ENCODE data around the gene LHX4.

The LHX4 gene

GRCh38 chr1:180278194-180278515, 48.1 kb downstream of the LHX4 start:
- TF ChIP-seq PATZ1 (CRISPR knock-in tag; IDR thresholded peaks at IDR 0.05; ENCODE audit: borderline replicate concordance): no peak
- TF ChIP-seq TCF4 (CRISPR knock-in tag; IDR thresholded peaks at IDR 0.05; ENCODE audit: borderline replicate concordance): no peak
- no peak for TF ChIP-seq SNAI2 (CRISPR knock-in tag; IDR thresholded peaks at IDR 0.05)
- no peak for TF ChIP-seq ZNF565 (CRISPR knock-in tag; conservative IDR thresholded peaks at IDR 0.05; ENCODE audit: low read depth)
- no peak for TF ChIP-seq RARB (CRISPR knock-in tag; IDR thresholded peaks at IDR 0.05)
- TF ChIP-seq ESRRG (CRISPR knock-in tag; IDR thresholded peaks at IDR 0.05): no peak
- no peak for TF ChIP-seq POU6F1 (CRISPR knock-in tag; IDR thresholded peaks at IDR 0.05; ENCODE audit: borderline replicate concordance, low read depth)
- TF ChIP-seq ZC3H10 (CRISPR knock-in tag; IDR thresholded peaks at IDR 0.05): no peak
- TF ChIP-seq ZNF70 (CRISPR knock-in tag; IDR thresholded peaks at IDR 0.05): no peak
- no peak for TF ChIP-seq ZFP30 (CRISPR knock-in tag; IDR thresholded peaks at IDR 0.05)
- ATAC-seq: no peak

GRCh38 chr1:180278596-180279395, 48.7 kb downstream of the LHX4 start:
- TF ChIP-seq ZFP3 (CRISPR knock-in tag; IDR thresholded peaks at IDR 0.05): no peak
- no peak for TF ChIP-seq ZFP30 (CRISPR knock-in tag; IDR thresholded peaks at IDR 0.05)
- TF ChIP-seq ZC3H10 (CRISPR knock-in tag; IDR thresholded peaks at IDR 0.05): no peak
- TF ChIP-seq CREB5 (CRISPR knock-in tag; IDR thresholded peaks at IDR 0.05; ENCODE audit: low read depth): no peak
- no peak for TF ChIP-seq ZNF70 (CRISPR knock-in tag; IDR thresholded peaks at IDR 0.05)
- TF ChIP-seq PATZ1 (CRISPR knock-in tag; IDR thresholded peaks at IDR 0.05; ENCODE audit: borderline replicate concordance): no peak
- no peak for TF ChIP-seq PPARA (CRISPR knock-in tag; IDR thresholded peaks at IDR 0.05; ENCODE audit: borderline replicate concordance)
- no peak for TF ChIP-seq ESRRG (CRISPR knock-in tag; IDR thresholded peaks at IDR 0.05)
- TF ChIP-seq CSRNP3 (CRISPR knock-in tag; IDR thresholded peaks at IDR 0.05): no peak
- no peak for ATAC-seq

- TF ChIP-seq CSRNP3 (CRISPR knock-in tag; IDR thresholded peaks at IDR 0.05) (no peak), ZNF70 (CRISPR knock-in tag; IDR thresholded peaks at IDR 0.05) (no peak), ISL1 (CRISPR knock-in tag; IDR thresholded peaks at IDR 0.05) (no peak), TOX (CRISPR knock-in tag; IDR thresholded peaks at IDR 0.05; ENCODE audit: borderline replicate concordance) (no peak), ZFP30 (CRISPR knock-in tag; IDR thresholded peaks at IDR 0.05) (no peak), ZNF8 (CRISPR knock-in tag; IDR thresholded peaks at IDR 0.05) (no peak)
- ATAC-seq: no peak
Observed at GRCh38 chr1:180279651-180280050, 49.6 kb downstream of the LHX4 start.

- no peak for ATAC-seq
- TF ChIP-seq CSDC2 (CRISPR knock-in tag; IDR thresholded peaks at IDR 0.05) (no peak), OSR1 (CRISPR knock-in tag; IDR thresholded peaks at IDR 0.05) (no peak), BACH2 (CRISPR knock-in tag; IDR thresholded peaks at IDR 0.05; ENCODE audit: borderline replicate concordance) (no peak), ZNF565 (CRISPR knock-in tag; conservative IDR thresholded peaks at IDR 0.05; ENCODE audit: low read depth) (no peak), GLIS3 (CRISPR knock-in tag; IDR thresholded peaks at IDR 0.05) (no peak), ZFP3 (CRISPR knock-in tag; IDR thresholded peaks at IDR 0.05) (no peak), PPARA (CRISPR knock-in tag; IDR thresholded peaks at IDR 0.05; ENCODE audit: borderline replicate concordance) (no peak), RARB (CRISPR knock-in tag; IDR thresholded peaks at IDR 0.05) (no peak), CSRNP3 (CRISPR knock-in tag; IDR thresholded peaks at IDR 0.05) (no peak)
Observed at GRCh38 chr1:180280617-180281016, 50.6 kb downstream of the LHX4 start.
